GM08714 (cell line): Measurements from ENCODE around the gene TMEM201.
A peak's percentile ranks its signal among the peaks of the same experiment; 100 is the strongest.
"Not testable (repeated sequence)": the region's sequence is repeated elsewhere in the genome, so short reads cannot be mapped to it uniquely, and the experiment has no call there.

Experiments used
- H3K4me3 ChIP-seq: fragments of 200-500 bp; sonication (Bioruptor generic); 2 replicates; pipeline ENCODE4 v1.5.1; 2014; ENCODE audit warnings: mild to moderate bottlenecking, low read length, inconsistent platforms
- ZNF274 ChIP-seq: IDR thresholded peaks from 2 replicates; pipeline ENCODE4 v1.6.1; 2012; ENCODE audit warnings: mild to moderate bottlenecking, low read depth, low read length

TMEM201 gene, protein sequence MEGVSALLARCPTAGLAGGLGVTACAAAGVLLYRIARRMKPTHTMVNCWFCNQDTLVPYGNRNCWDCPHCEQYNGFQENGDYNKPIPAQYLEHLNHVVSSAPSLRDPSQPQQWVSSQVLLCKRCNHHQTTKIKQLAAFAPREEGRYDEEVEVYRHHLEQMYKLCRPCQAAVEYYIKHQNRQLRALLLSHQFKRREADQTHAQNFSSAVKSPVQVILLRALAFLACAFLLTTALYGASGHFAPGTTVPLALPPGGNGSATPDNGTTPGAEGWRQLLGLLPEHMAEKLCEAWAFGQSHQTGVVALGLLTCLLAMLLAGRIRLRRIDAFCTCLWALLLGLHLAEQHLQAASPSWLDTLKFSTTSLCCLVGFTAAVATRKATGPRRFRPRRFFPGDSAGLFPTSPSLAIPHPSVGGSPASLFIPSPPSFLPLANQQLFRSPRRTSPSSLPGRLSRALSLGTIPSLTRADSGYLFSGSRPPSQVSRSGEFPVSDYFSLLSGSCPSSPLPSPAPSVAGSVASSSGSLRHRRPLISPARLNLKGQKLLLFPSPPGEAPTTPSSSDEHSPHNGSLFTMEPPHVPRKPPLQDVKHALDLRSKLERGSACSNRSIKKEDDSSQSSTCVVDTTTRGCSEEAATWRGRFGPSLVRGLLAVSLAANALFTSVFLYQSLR

DNA sequence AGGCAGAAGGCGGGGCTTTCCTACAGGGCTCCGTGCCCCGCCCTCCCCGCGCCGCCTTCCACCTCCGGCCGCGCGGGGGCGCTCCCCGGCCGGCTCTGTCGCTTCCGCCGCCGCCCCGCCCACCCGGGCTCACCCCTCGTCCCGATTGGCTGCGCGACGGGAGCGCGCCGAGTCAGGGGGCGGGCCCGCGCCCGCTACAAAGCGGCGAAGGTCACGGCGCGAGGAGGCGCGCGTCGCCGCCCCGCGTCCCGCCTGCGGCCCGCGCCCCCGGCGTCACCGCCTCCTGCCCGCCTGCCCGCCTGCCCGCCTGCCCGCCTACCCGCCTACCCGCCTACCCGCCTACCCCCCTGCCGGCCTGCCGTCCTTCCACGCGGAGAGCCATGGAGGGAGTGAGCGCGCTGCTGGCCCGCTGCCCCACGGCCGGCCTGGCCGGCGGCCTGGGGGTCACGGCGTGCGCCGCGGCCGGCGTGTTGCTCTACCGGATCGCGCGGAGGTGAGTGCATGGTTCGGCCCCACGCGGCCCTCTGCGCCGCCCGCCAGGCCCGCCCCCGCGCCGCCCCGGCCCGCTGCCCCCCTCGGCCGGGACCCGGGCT, at the start of gene TMEM201:
Gene TMEM201 (plus strand): TSS at position 361 of the 593 bp plus-strand sequence. CDS start 20 bp downstream, at position 381.
- no peak for TF ChIP-seq ZNF274
- H3K4me3 ChIP-seq = peak within 1 kb of the TSS; percentile 71

DNA sequence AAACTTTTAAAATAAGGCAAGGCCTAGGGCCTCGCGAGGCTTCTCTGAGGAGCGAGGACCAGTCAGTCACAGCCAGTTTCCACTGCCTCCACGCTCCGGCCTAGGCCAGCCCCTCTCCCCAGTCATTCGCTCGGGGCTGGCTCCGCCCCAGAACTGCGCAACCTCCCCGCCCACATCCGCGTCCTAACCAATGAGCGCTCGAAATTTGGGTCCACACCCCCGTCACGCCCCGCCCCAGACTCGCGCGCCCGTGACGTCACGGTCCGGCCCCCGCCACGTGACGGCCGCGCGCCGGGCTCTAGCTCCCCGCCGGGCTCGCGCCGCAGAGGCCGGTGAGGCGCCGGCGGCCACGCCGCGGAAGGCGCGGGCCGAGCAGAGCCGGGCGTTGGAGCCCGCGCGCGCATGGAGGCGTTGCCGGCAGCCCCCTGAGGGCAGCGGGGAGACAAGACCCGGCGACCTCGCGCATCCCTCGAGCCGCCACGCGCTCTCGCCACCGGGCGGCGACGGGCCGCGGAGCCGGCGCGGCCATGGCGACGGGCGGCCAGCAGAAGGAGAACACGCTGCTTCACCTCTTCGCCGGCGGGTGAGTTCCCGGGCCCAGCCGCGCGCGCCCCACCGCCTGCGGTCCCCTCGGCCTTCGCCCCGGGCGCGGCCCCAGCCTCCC, 49.4 kb upstream of the TMEM201 start, which contains the start of gene SLC25A33:
Gene SLC25A33 (plus strand): TSS at position 301 of the 664 bp plus-strand sequence. CDS start 227 bp downstream, at position 528.
- TF ChIP-seq ZNF274 = no peak

DNA sequence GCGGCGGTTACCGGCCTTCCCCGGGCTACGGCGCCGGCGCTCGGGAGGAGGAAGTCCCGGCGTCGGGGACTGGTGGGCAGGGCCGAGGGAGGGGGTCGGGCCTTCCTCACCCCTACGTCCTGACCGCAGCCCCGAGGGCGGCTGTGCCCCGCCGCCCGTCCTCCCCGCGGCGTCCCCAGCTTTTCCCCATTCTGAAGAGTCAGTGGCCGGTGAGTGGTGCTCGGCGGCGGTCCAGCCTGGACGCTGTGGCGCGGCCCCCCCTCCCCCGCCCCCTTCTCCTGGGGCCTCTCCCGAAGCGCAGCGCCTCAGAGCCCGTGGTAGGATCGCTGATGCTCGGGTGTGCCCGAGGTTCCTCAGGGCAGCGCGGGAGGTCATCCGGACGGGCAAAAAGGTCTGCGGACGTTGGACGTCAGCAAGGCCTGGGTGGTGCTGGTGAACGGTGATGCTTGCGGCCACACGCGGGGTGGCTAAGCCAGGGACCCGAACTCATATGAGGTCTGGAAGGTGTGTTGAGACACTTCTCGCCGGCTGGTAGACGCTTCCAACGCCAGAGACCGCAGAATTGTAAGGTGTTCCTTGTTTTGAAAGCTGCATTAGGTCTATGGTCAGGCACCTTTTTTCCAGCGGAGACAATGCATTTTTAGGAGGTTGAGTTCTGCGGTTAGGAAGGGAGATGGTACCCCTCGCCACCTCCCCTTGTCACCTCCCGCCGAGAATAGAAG, 48.7 kb upstream of the TMEM201 start:
- no peak for TF ChIP-seq ZNF274
- peak overlapping the region; percentile 93 for H3K4me3 ChIP-seq

More for the DNA sequence above, 49.4 kb upstream of the TMEM201 start, which contains the start of gene SLC25A33:
- peak within 1 kb of the TSS; percentile 93 for H3K4me3 ChIP-seq

DNA sequence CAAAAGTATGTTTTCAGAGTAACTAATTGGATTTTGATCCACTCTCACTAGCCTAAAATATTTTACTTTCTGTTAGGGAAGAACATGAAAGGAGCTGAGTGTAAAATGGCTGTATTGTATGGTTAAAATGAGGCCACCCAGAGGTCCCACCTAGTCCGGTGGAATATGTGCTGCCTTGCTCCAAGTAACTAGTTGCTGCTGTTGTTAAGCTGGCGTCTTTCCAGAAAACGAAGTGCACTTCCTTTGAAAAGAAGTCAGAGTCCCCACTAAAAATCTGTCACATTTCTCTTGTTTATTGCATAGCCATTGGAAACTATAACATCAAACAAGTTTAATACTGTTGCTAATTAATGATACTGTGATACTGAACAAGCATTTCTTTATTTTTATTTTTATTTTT, 46.3 kb upstream of the TMEM201 start:
- no peak for TF ChIP-seq ZNF274
- no peak overlapping the region for H3K4me3 ChIP-seq

DNA sequence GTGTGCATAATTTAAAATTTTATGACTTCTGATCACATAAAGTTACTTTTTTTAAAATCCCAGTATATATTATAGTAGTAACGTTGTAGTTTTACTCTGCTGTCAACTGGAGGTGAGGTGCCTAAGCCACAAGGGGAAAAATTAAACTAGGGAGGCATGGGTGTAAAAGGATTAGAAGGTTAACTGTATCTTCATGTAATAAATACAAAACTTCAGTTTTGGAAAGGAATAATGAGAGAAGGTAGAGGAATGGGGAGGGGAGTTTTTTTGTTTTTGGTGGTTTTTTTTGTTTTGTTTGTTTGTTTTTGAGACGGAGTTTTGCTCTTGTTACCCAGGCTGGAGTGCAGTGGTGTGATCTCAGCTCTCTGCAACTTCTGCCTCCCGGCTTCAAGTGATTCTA, 43.8 kb upstream of the TMEM201 start:
- TF ChIP-seq ZNF274 = no peak
- H3K4me3 ChIP-seq = no peak overlapping the region

DNA sequence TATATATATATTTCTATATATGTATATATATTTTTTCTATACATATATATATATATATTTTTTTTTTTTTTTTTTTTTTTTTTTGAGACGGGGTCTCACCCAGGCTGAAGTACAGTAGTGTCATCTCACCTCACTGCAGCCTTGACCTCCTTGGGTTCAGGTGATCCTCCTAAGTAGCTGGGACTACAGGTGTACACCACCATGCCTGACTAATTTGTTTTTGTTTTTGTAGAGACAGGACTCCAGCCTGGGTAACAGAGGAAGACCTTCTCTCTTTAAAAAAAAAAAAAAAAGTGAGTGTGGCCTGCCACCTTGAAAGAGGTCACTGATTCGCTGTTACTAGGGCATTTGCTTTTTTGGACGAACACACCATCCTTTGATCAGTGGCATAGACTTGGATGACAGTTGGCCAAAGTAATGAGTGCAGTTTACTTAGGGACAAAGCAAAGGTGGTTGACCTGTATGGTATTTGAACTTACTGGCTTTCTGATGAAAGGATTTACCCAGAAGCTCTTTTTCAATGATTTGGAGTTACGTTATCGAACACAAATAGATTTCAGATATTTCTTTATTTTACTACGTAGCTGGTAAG, 38.7 kb upstream of the TMEM201 start:
- no peak for TF ChIP-seq ZNF274
- no peak overlapping the region for H3K4me3 ChIP-seq

DNA sequence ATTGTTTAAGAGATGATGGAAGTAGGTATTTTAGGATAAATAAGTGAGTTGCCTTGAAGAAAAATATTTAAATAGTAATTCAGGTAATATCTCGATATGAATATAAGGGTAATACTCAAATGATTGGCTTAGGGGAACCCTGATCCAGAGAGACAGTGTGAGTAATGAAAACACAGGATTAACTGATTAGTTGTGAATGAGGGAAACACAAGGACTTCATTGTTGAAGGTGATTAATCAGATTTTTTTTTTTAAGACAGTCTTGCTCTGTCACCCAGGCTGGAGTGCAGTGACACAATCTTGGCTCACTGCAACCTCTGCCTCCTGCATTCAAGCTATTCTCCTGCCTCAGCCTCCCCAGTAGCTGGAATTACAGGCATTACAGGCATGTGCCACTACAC, 36.7 kb upstream of the TMEM201 start:
- H3K4me3 ChIP-seq = no peak overlapping the region
- TF ChIP-seq ZNF274 = no peak

DNA sequence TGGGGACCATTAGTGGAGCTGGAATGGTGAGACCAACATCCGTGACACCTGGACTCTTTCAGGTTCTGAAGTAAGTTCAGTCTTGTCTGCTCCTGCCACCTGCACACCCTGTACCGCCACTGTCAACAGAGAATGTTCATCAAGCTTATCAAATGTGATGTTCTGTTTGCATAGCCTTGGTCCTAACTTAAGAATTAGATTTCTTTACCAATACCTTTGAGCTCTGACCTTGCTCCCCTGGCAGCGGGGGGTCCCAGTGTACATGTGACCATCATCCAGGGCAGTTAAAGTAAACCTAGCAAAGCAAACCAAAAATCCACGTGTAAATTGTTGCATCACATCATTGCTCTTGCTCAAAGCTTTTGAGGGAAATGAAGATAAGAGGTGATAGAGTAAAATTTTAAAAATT, 35.0 kb upstream of the TMEM201 start:
- no peak for TF ChIP-seq ZNF274
- no peak overlapping the region for H3K4me3 ChIP-seq

DNA sequence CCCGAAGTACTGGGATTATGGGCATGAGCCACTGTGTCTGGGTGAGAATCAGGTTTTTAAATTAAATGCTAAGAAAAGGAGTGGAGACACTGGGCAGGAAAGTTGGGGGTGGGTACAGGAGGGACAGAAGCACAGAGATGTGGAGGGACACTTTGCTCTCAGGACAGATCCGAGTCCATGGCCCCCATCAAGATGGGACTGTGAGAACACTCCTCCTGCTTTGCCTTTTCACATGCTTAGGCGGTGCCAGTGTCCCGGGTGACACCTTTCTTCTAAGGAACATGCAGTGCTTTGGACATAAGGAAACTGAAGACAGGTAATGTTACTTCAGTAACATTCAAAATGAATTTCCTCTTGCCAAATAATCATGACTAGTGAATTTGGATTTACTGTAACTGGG, 32.8 kb upstream of the TMEM201 start:
- H3K4me3 ChIP-seq = no peak overlapping the region
- TF ChIP-seq ZNF274 = no peak

DNA sequence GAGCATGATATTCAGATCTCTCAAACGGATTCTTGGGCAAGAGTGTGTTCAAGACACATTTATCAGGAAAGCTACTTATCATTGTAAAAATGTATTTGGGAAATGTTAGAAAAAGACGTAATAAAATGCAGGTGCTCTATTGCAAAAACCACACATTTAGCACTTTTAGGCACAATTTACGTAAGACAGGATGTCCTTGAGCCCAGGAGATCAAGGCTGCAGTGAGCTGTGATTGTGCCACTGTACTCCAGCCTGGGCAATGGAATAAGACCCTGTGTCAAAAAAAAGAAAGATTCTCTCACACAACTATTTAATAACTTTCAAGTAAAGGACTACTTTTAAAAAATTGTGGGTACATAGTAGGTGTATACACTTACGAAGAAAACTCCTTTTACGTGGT, 31.1 kb upstream of the TMEM201 start:
- no peak for TF ChIP-seq ZNF274

DNA sequence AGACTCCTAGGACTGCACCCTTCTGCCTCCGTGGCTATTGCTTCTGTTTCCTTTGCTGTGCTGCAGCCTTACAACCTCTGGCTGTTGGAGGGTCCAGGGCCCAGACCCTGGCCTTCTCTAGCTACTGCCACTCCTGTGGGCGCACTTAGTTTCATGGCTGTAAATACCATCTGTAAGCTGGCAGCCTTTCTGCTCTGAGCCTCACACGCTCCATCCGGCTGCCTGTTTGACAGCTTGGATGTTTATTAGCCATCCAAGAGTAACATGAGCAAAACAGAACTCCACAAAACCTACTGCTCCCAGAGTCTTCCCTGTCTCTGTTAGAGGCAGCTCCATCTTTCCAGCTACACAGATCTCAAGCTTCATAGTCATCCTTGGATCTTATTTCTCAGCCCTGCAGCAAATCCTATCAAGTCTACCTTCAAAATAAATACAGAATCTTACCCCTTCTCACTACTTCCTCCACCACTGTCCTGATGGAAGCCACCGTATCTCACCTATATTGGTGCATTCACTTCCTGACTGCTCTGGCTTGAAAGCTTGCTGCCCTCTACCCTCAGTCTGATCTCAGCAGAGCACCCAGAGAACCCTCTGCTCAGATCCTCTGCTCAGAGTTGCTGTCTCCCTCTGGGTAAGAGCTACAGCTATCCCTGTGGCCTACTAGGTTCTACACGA, 30.3 kb upstream of the TMEM201 start:
- H3K4me3 ChIP-seq = no peak overlapping the region
- no peak for TF ChIP-seq ZNF274

More for the DNA sequence above, 31.1 kb upstream of the TMEM201 start:
- H3K4me3 ChIP-seq = no peak overlapping the region

DNA sequence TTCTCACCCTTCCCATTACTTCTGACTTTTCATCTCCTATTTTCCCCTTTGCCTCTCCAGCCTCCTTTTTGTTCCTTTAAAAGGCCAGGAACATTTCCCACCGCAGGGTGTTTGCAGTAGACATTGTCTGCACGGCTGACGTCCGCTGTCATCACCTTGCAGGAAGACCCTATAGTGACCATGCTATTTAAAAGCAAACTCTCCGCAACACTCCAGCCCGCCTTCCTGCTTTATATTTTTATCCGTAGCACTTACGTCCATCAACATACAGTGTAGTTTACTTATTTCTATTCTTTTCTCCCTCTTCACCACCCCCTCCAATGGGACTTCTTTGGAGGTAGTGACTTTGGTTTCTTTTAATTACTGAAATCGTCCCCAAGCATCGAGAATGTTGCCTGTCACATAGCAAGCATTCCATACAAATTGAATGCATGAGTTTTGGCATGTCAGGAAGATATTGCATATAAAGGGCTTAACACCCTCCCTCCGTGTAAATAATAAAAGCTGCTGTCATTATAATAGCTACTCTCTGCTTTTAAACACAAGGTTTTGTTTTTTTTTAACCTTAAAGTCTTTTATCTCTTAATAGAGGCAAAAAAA, 29.7 kb upstream of the TMEM201 start:
- no peak overlapping the region for H3K4me3 ChIP-seq
- no peak for TF ChIP-seq ZNF274

DNA sequence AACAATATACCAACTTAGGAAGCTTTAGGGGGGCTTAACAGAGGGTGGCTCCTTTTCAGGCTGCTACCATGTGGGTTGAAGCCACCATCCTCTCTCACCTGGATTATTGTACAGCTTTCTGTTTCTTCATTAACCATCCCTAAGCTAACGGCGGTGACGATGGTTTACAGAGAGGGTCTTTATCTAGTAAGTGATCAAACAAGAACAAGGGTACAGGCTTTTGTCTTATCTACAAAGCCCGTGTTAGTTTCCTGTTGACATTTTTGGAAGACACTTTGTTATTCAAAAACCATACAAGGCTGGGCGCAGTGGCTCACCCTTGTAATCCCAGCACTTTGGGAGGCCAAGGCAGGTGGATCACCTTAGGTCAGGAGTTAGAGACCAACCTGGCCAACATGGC, 29.0 kb upstream of the TMEM201 start:
- no peak for TF ChIP-seq ZNF274
- no peak overlapping the region for H3K4me3 ChIP-seq

DNA sequence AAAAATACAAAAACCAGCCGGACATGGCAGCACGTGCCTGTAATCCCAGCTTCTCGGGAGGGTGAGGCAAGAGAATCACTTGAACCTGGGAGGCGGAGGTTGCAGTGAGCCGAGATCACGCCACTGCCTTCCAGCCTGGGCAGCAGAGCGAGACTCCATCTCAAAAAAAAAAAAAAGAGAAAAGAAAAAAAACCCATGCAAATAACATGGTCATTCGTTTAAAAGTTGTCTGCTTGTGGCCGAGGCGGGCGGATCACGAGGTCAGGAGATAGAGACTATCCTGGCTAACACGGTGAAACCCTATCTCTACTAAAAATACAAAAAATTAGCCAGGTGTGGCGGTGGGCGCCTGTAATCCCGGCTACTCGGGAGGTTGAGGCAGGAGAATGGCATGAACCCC, 28.6 kb upstream of the TMEM201 start:
- not testable (repeated sequence) for H3K4me3 ChIP-seq
